Keratinocyte (primary cell): ENCODE measurements around the gene ANKZF1. TPM values are rescaled to one million over a fixed set of nuclear protein-coding genes. Genes with fewer than 3 reads are reported as not detected.

Experiments used
- DNase-seq: peaks from one replicate; pipeline ENCODE4 v3.0.0-alpha.2; 2011; ENCODE audit warnings: low read depth, missing footprints, low spot score
- FAIRE-seq: peaks from 2 replicates; lab custom pipeline; 2011; peaks lifted over from hg19 to GRCh38; lab: Jason Lieb, UNC
- H2AFZ ChIP-seq: 2 replicates; pipeline ENCODE4 v1.6.0; 2012; ENCODE audit warnings: low read length, control low read depth, inconsistent platforms; ENCODE audit not compliant: control insufficient read depth
- H3K27ac ChIP-seq: 2 replicates; pipeline ENCODE4 v1.5.1; 2011; ENCODE audit warnings: low read length; ENCODE audit not compliant: control insufficient read depth, insufficient read depth
- H3K27me3 ChIP-seq: 3 replicates; pipeline ENCODE4 v1.6.0; 2011; ENCODE audit warnings: low read length; ENCODE audit not compliant: control insufficient read depth, insufficient read depth; ENCODE audit errors: extremely low read depth
- H3K36me3 ChIP-seq, 2 experiments: 2 replicates in 1 of 2; 3 replicates in 1 of 2; pipeline ENCODE4 v1.5.1; 2011; ENCODE audit warnings: low read length in 2 of 2, mild to moderate bottlenecking in 1 of 2; ENCODE audit not compliant: control insufficient read depth in 2 of 2, insufficient read depth in 2 of 2; ENCODE audit errors: extremely low read depth in 1 of 2
- H3K4me1 ChIP-seq: 3 replicates; pipeline ENCODE4 v1.5.1; 2011; ENCODE audit warnings: low read length; ENCODE audit not compliant: control insufficient read depth, insufficient read depth; ENCODE audit errors: extremely low read depth
- H3K4me2 ChIP-seq: 3 replicates; pipeline ENCODE4 v1.6.0; 2011; ENCODE audit warnings: low read depth, low read length; ENCODE audit not compliant: control insufficient read depth, insufficient read depth; ENCODE audit errors: extremely low read depth
- H3K4me3 ChIP-seq, 3 experiments: fragments of 200-600 bp in 1 of 3; sonication (generic) in 1 of 3; 2 replicates in 2 of 3; 3 replicates in 1 of 3; pipeline ENCODE4 v1.5.1; 2011 to 2016; ENCODE audit warnings: low read length in 3 of 3, mild to moderate bottlenecking in 3 of 3, control low read depth in 2 of 3, inconsistent platforms in 1 of 3, low read depth in 1 of 3, mixed read lengths in 1 of 3, mixed run types in 1 of 3, moderate library complexity in 1 of 3; ENCODE audit not compliant: control insufficient read depth in 2 of 3, insufficient read depth in 2 of 3; ENCODE audit errors: extremely low read depth in 1 of 3
- H3K79me2 ChIP-seq: 2 replicates; pipeline ENCODE4 v1.6.0; 2012; ENCODE audit warnings: low read length; ENCODE audit not compliant: control insufficient read depth, insufficient read depth
- H3K9ac ChIP-seq: 3 replicates; pipeline ENCODE4 v1.6.0; 2011; ENCODE audit warnings: low read length; ENCODE audit not compliant: control insufficient read depth, insufficient read depth; ENCODE audit errors: extremely low read depth
- H3K9me1 ChIP-seq: 3 replicates; pipeline ENCODE4 v1.6.0; 2011; ENCODE audit warnings: low read length; ENCODE audit not compliant: control insufficient read depth, insufficient read depth; ENCODE audit errors: extremely low read depth
- H3K9me3 ChIP-seq: 2 replicates; pipeline ENCODE4 v1.5.1; 2012; ENCODE audit warnings: low read depth, low read length; ENCODE audit not compliant: control insufficient read depth
- H4K20me1 ChIP-seq: 3 replicates; pipeline ENCODE4 v1.6.0; 2011; ENCODE audit warnings: low read length; ENCODE audit not compliant: control insufficient read depth, insufficient read depth; ENCODE audit errors: extremely low read depth
- CTCF ChIP-seq, 3 experiments: IDR thresholded peaks in 1 of 3; conservative IDR thresholded peaks in 1 of 3; optimal IDR thresholded peaks in 1 of 3; 2 replicates in 2 of 3; 3 replicates in 1 of 3; pipeline versions ENCODE3 to v1.5.1; 2011; ENCODE audit warnings: low read length in 3 of 3, mild to moderate bottlenecking in 3 of 3, moderate library complexity in 2 of 3, control low read depth in 1 of 3, inconsistent platforms in 1 of 3; ENCODE audit not compliant: insufficient read depth in 2 of 3; ENCODE audit errors: extremely low read depth in 1 of 3
- EZH2 ChIP-seq: IDR thresholded peaks from one replicate; pipeline ENCODE4 v1.6.1; 2012; ENCODE audit warnings: inconsistent platforms, mild to moderate bottlenecking, low read length, moderate library complexity
- dilution Hi-C: fragments of 300-500 bp; cut with MboI; formaldehyde crosslinking; loops from one replicate; pipeline ENCODE4 v1.7.0; 2020; ENCODE audit warnings: low sequenced_read_pairs; ENCODE audit not compliant: extremely low pct_ligation_motif_present
- polyA plus RNA-seq, 5 experiments: library from polyadenylated mRNA; depleted of rRNA in 3 of 5; stranded (reverse) in 3 of 5; stranded (forward) in 1 of 5; unstranded in 1 of 5; fragments of >200 nt; gene quantifications; 1 replicate in 1 of 5; 2 replicates in 3 of 5; 3 replicates in 1 of 5; pipeline versions ENCODE4 v1.2.1 to v1.2.3, GENCODE V29; 2011 to 2012; ENCODE audit warnings: missing spikeins in 2 of 5, low read depth in 1 of 5, low replicate concordance in 1 of 5

ANKZF1 gene
- polyA plus RNA-seq, 1 donor (not counting 4 experiments of a cell fraction or from before 2014, with no cell fraction given): 35.1 TPM

GRCh38 chr2:219271021-219271420 lies 41.4 kb downstream of the ANKZF1 start:
- Histone ChIP-seq H3K4me2 (no peak overlapping the region), H3K27ac (no peak overlapping the region), H3K9ac (no peak overlapping the region), H3K79me2 (no peaks in the 10 kb centered on the region), H3K4me3 (no peak overlapping the region), H3K4me1 (peaks cover 38% of the 10 kb centered on the region), H3K9me3 (no peaks in the 10 kb centered on the region), H3K9me1 (no peaks in the 10 kb centered on the region), H3K36me3 (no peaks in the 10 kb centered on the region), H3K27me3 (no peaks in the 10 kb centered on the region), H2AFZ (no peak overlapping the region), H4K20me1 (no peaks in the 10 kb centered on the region)
- FAIRE-seq: no peak
- dilution Hi-C loops: no loop called here
- TF ChIP-seq EZH2 (no peak), CTCF (optimal IDR thresholded peaks at IDR 0.05 in 1 of 3, IDR thresholded peaks at IDR 0.05 in 1 of 3, conservative IDR thresholded peaks at IDR 0.05 in 1 of 3; ENCODE audit: extremely low read depth in 1 of 3, insufficient read depth in 2 of 3, low read length in 3 of 3) (no peak)
- DNase-seq: no peak

- H3K4me1 ChIP-seq: peaks cover 41% of the 10 kb centered on the region
- H4K20me1 ChIP-seq: no peaks in the 10 kb centered on the region
- no peaks in the 10 kb centered on the region for H3K36me3 ChIP-seq
- H3K9me1 ChIP-seq: no peaks in the 10 kb centered on the region
- no peak overlapping the region for H2AFZ ChIP-seq
- no peak for FAIRE-seq
- no peaks in the 10 kb centered on the region for H3K9me3 ChIP-seq
- H3K27ac ChIP-seq: no peak overlapping the region
- H3K79me2 ChIP-seq: no peaks in the 10 kb centered on the region
- no peak overlapping the region for H3K9ac ChIP-seq
- TF ChIP-seq EZH2 (no peak), CTCF (optimal IDR thresholded peaks at IDR 0.05 in 1 of 3, IDR thresholded peaks at IDR 0.05 in 1 of 3, conservative IDR thresholded peaks at IDR 0.05 in 1 of 3; ENCODE audit: extremely low read depth in 1 of 3, insufficient read depth in 2 of 3, low read length in 3 of 3) (no peak)
- dilution Hi-C loops: no loop called here
- no peak for DNase-seq
- H3K27me3 ChIP-seq: no peaks in the 10 kb centered on the region
- no peak overlapping the region for H3K4me2 ChIP-seq
- H3K4me3 ChIP-seq: no peak overlapping the region
Measured at GRCh38 chr2:219272356-219272755, 42.8 kb downstream of the ANKZF1 start.
